Islet of Langerhans (tissue), 1 donor: Measurements from ENCODE around the gene RBBP4.
"Not testable (repeated sequence)": the region's sequence is repeated elsewhere in the genome, so short reads cannot be mapped to it uniquely, and the experiment has no call there.

Experiments
- FAIRE-seq: peaks from one replicate; lab custom pipeline; 2011; peaks lifted over from hg19 to GRCh38; lab: Jason Lieb, UNC

Gene RBBP4

DNA sequence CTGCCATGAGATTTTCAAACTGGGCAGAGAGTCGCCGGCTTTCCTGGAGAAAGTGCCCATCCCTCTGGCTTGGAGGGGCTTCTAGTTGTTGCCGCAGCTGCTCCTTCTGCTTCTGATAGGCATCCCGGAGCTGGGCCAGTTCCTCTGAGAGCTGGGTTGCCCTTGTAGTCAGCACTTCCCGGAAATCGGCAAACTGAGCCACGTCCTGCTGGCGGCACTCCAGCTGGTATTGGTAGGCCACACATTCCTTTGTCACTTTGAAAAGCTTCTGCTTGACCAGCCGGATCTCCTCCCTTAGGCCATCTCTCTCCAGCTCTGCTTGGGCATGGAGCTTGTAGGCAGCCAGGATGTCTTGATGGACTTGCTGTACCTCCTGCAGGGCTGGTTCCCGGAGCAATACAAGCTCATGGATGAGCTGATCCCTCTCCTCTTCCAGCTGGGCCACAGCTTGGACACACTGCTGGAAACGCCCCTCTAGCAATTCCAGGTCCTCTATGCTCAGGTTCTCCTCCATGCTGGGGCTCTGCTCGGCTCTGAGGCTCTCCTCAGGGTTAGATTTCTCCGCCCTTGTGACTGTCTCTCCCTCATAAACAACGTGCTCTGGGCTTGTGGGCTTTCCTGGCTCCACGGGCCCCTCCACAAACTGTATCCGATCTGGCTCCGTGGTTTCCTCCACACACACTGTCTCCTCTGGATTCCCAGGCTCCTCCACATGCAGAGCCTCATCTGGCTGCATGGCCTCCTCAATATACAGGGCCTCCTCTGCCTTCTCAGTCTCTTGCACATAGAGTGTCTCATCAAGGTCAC lies 44.3 kb downstream of the RBBP4 start:
- FAIRE-seq, result no peak

- no peak for FAIRE-seq
These were observed 45.0 kb downstream of the RBBP4 start for GRCh38 chr1:32696041-32696440.

GRCh38 chr1:32696996-32697395 lies 46.0 kb downstream of the RBBP4 start:
- not testable (repeated sequence) for FAIRE-seq

GRCh38 chr1:32701421-32701911 lies 50.5 kb downstream of the RBBP4 start:
- no peak for FAIRE-seq

GRCh38 chr1:32701951-32702598 lies 51.1 kb downstream of the RBBP4 start:
- FAIRE-seq, result no peak

DNA sequence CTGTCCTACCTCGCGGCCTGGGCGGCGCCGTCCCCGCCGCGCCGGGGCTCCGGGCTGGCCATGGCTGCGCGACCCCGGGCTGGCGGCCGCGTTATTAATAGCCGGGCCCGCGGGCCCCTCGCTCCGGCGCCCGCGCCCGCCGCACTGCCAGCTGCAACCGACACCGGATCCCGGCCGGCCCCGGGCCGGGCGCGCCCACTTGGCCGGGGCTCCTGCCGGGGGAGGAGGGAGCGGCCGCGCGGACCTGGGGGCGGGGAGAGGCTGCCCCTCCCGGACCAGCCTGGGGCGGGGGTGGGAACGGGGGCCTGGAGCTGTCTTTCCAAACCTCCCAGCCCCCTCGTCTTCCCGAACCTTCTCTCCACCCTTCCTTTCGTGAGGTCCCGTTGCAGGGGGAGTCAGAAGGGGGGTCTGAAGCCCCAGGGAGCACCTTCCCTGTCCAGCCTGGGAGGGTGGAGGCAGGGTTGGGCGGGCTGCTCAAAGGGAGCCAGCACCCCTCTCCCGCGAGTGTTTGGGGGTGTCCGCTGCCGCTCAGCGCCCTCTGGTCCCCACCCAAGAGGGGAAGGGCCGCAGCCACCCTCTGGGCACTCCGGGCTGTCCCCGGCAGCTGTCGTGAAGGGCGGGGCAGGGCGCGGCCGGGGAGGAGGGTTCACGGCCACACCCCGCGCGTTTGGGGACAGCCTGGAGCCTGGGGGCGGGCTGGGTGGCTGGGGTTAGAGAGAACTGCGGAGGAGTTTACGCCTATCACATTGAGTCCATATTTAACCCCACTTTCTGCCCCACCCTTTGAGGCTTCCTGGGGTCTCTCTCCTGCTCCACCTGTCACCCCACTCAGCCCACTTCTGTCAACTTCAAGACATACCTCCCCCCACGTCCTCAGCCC lies 51.8 kb downstream of the RBBP4 start, which contains the start of gene SYNC:
SYNC (minus strand) TSS at position 172 of the 880 bp plus-strand sequence; CDS start at position 62, 110 bp downstream.
- no peak for FAIRE-seq

GRCh38 chr1:32703479-32704291 lies 52.7 kb downstream of the RBBP4 start:
- FAIRE-seq, result no peak

DNA sequence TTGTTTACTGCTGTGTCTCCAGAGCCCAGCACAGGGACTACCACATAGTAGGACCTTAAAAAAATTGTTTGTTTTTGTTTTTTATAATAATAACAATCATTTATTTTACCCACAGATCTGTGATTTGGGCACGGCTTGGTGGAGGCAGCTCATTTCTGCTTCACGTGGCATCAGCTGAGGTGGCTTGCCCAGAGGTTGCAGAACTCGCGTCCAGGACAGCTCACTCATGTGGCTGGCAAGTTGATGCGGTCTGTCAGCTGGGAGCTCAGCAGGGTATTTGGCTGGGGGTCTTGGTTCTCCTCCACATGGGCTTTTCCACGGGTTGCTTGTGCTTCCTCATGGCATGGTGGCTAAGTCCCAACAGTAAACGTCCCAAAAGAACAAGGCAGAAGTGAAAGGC lies 54.5 kb downstream of the RBBP4 start:
- FAIRE-seq, result no peak

DNA sequence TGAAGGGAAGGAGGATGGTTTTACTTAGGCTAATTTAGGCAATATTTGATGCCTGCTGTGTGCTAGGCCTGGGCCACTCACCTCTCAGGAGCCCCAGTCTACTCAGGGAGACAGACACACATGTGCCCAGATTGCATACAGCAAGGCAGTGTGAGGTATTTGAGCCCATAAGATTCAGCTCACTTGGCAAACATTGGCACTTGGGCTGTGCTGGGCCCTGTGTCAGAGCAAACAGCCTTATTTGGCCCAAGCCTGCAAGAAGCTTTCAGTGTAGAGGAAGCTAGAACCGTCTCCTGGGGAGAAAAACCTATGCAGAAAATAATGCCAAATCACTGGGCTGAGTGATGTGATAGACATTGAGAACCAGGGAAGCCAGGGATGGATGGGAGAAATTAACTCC lies 55.5 kb downstream of the RBBP4 start:
- no peak for FAIRE-seq

DNA sequence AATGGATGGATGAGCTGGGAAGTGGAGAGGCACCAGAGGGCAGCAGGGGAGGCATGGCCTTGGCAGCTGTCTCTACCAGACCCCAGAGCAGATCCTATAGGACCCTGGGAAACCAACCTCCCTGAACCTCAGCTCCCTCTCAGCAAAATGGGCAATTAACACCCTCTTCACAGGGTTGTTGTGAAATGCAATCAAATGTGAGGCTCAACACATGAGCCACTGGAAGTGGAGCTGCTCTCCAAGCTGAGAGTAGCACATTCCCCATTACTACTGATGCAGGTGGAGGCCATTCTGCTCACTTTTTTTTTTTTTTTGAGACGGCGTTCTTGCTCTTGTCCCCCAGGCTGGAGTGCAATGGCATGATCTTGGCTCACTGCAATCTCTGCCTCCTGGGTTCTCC lies 58.1 kb downstream of the RBBP4 start:
- no peak for FAIRE-seq

DNA sequence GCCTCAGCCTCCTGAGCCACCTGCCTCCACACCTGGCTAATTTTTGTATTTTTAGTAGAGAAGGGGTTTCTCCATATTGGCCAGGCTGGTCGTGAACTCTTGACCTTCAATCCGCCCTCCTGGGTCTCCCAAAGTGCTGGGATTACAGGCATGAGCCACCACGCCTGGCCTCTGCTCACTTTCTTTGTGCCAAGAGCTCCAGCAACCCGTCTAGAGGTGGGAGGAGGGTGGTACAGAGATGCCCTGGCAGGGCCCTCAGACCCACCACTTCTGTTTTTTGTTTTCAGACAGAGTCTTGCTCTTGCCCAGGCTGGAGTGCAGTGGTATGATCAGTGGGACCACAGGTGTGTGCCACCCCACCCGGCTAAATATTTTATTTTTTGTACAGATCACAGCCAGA lies 58.5 kb downstream of the RBBP4 start:
- no peak for FAIRE-seq

- not testable (repeated sequence) for FAIRE-seq
These were observed 60.2 kb downstream of the RBBP4 start for GRCh38 chr1:32711221-32711620.

GRCh38 chr1:32713081-32713480 lies 62.1 kb downstream of the RBBP4 start:
- no peak for FAIRE-seq

- no peak for FAIRE-seq
These were observed 63.3 kb downstream of the RBBP4 start for GRCh38 chr1:32714277-32714676.

GRCh38 chr1:32715901-32716311 lies 64.9 kb downstream of the RBBP4 start:
- no peak for FAIRE-seq

DNA sequence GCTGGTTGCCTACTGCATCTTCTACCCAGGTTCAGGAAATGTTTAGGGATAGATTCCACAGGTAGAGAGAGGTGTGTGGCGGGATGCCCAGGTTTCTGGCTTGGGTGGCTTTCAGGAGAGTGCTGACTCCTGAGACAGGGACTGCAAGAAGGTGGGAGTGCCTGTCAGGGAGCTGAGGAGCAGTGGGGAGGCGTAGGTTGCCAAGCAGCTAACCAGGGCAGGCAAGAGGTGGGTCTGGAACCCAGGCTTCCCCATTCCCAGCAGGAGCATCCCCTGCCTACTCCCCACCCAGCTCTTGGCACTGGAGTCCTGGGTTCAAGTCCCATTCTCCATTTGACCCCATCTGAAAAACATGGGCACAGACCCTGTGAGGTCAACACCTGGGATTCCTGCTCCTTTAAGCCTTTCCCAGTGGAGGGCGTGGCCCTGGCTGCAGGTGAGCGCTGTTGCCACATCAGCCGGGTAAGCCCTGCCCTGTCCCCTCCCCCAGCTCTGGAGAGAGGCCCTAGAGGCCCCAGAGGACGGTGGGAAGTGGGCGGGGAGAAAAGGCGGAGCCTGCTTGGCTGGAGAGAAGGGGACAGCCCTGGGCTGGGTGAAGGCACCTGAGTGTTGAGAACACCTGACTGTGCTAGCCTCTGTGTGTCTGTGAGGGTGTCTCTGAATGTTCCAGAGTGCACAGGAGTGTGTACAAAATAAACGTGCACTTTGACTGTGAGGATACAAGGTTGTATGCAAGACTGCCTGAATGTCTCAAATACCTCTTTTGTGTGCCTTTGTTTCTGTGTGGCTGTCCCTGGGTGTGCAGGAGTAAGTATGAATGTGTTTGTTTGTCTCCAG lies 65.5 kb downstream of the RBBP4 start:
- peak; percentile 13 for FAIRE-seq

DNA sequence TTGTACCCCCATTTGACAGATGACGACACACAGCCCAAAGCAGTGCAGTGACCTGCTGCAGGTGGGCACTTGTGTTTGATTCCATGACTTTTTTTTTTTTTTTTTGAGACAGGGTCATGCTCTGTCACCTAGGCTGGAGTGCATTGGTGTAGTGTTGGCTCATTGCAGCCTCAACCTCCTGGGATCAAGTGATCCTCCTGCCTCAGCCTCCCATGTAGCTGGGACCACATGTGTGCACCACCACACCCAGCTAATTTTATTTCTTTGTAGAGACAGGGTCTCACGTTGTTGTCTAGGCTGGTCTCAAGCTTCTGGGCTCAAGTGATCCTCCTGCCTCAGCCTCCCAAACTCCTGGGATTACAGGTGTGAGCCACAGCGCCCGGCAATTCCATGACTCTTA lies 66.5 kb downstream of the RBBP4 start:
- FAIRE-seq, result no peak

- no peak for FAIRE-seq
These were observed 67.0 kb downstream of the RBBP4 start for GRCh38 chr1:32718036-32718435.

DNA sequence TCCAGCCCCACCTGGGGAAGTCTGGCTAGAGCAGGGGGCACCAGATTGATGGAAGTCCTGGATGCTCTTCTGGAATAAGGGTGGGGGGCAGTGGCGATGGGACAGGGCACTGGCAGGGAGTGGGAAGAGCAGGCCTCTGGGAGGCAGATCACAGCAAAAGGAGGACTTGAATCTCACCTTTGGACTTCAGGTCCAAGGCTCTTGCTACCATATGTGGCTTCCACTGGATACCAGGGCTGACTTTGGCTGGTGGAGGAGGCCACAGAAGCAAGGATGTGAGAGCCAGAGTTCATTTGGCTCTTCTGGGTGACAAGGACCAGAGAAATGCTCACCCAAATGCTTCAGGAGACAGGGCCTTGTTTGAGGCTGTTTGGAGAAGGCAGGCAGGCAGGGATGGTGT lies 67.5 kb downstream of the RBBP4 start:
- no peak for FAIRE-seq

- no peak for FAIRE-seq
These were observed 68.8 kb downstream of the RBBP4 start for GRCh38 chr1:32719681-32720275.
